ENCODE measurements around the gene TRIM2.

GRCh38 chr4:153324046-153324445 is 119.8 kb downstream of the TRIM2 start:
- TF ChIP-seq CTCF (conservative IDR thresholded peaks at IDR 0.05; ENCODE audit: low read depth, low read length) (no peak), EZH2 (IDR thresholded peaks at IDR 0.05; ENCODE audit: low read length, unreplicated experiment) (no peak), EZH2phosphoT487 (IDR thresholded peaks at IDR 0.05; ENCODE audit: borderline replicate concordance, low read length) (no peak)

Data from PC-3 (cell line).